HepG2 (cell line): ENCODE data around the gene BPGM. TPM values are rescaled to one million over a fixed set of nuclear protein-coding genes. Genes with fewer than 3 reads are reported as not detected.

Experiments used
- ATAC-seq: fragments of 200-7000 bp; cut with Tn5 transposase; 3 replicates; pipeline ENCODE4 v1.9.1; 2020; ENCODE audit warnings: mild to moderate bottlenecking, moderate library complexity
- BruUV-seq: library from RNA; stranded (reverse); fragments of 400-500 nt; replicated peaks from 2 replicates; lab custom pipeline; 2021; lab: Mats Ljungman, UMichigan
- CTCF ChIA-PET: fragments of 300-600 bp; formaldehyde crosslinking; extraction: SDS; loops from one replicate; lab custom pipeline; 2021; ENCODE audit warnings: low total read pairs, inconsistent platforms, low intra/inter-chr PET ratio; lab: Yijun Ruan, JAX
- POLR2A ChIA-PET: fragments of 350-600 bp; sonication (Branson Sonifier 250); formaldehyde crosslinking; loops from one replicate; lab custom pipeline; 2020; ENCODE audit warnings: antibody characterized with exemption, inconsistent platforms; lab: Yijun Ruan, JAX
- DNase-seq: peaks from one replicate; pipeline ENCODE4 v3.0.0-alpha.2; 2015; ENCODE audit warnings: low spot score
- FAIRE-seq: peaks from 3 replicates; lab custom pipeline; 2011; peaks lifted over from hg19 to GRCh38; lab: Jason Lieb, UNC
- H2AFZ ChIP-seq: one replicate; pipeline ENCODE4 v1.6.1; 2011; ENCODE audit warnings: low read length, inconsistent platforms
- H3K27ac ChIP-seq: fragments of 300-600 bp; 3 replicates; pipeline ENCODE4 v1.8.0; 2011; ENCODE audit warnings: mixed run types, mild to moderate bottlenecking, mixed read lengths, low read length, inconsistent platforms; ENCODE audit not compliant: insufficient read depth; ENCODE audit errors: extremely low read length
- H3K27me3 ChIP-seq, 2 experiments: fragments of 200-600 bp in 1 of 2; 2 replicates in 1 of 2; 3 replicates in 1 of 2; pipeline versions ENCODE4 v1.6.0 to v1.8.0; 2011; ENCODE audit warnings: low read length in 2 of 2, mild to moderate bottlenecking in 2 of 2, moderate library complexity in 2 of 2, inconsistent platforms in 1 of 2; ENCODE audit not compliant: insufficient read depth in 2 of 2, control insufficient read depth in 1 of 2
- H3K36me3 ChIP-seq, 2 experiments: fragments of 200-600 bp in 1 of 2; replicated peaks in 1 of 2; 2 replicates in 1 of 2; 3 replicates in 1 of 2; pipeline versions ENCODE4 v1.5.1 to v1.8.0; 2011; ENCODE audit warnings: low read length in 2 of 2, inconsistent platforms in 1 of 2; ENCODE audit not compliant: insufficient read depth in 2 of 2, control insufficient read depth in 1 of 2
- H3K4me1 ChIP-seq: 2 replicates; pipeline ENCODE4 v1.5.1; 2012; ENCODE audit warnings: low read length, inconsistent platforms; ENCODE audit not compliant: insufficient read depth
- H3K4me2 ChIP-seq: 2 replicates; pipeline ENCODE4 v1.6.0; 2011; ENCODE audit warnings: low read depth, low read length, inconsistent platforms
- H3K4me3 ChIP-seq, 3 experiments: fragments of 200-600 bp in 1 of 3; sonication (generic), shearing (Covaris generic) in 1 of 3; replicated peaks in 1 of 3; 2 replicates each; pipeline ENCODE4 v1.5.1; 2011 to 2016; ENCODE audit warnings: low read length in 3 of 3, inconsistent platforms in 2 of 3, low read depth in 2 of 3, mild to moderate bottlenecking in 2 of 3, control low read depth in 1 of 3, mixed read lengths in 1 of 3; ENCODE audit not compliant: insufficient read depth in 1 of 3
- H3K79me2 ChIP-seq: one replicate; pipeline ENCODE4 v1.6.1; 2011; ENCODE audit warnings: low read length, inconsistent platforms; ENCODE audit not compliant: insufficient read depth
- H3K9ac ChIP-seq: 2 replicates; pipeline ENCODE4 v1.6.0; 2011; ENCODE audit warnings: mild to moderate bottlenecking, low read depth, low read length, inconsistent platforms; ENCODE audit not compliant: insufficient read depth
- H3K9me3 ChIP-seq: 2 replicates; pipeline ENCODE4 v1.5.1; 2012; ENCODE audit warnings: mild to moderate bottlenecking, low read length
- H4K20me1 ChIP-seq: 2 replicates; pipeline ENCODE4 v1.6.0; 2011; ENCODE audit warnings: inconsistent platforms, mild to moderate bottlenecking, low read length, moderate library complexity; ENCODE audit not compliant: insufficient read depth
- ARHGAP35 ChIP-seq: sonication (generic); formaldehyde crosslinking; IDR thresholded peaks from 2 replicates; pipeline ENCODE4 v1.9.0; 2022; ENCODE audit warnings: mild to moderate bottlenecking, inconsistent platforms, moderate library complexity, missing genetic modification reagents, borderline replicate concordance
- GZF1 ChIP-seq: sonication (generic); formaldehyde crosslinking; IDR thresholded peaks from 2 replicates; pipeline ENCODE4 v1.5.1; 2020; ENCODE audit warnings: mild to moderate bottlenecking, missing genetic modification reagents
- KLF6 ChIP-seq: IDR thresholded peaks from 2 replicates; pipeline ENCODE4 v1.8.0; 2016; ENCODE audit warnings: missing biosample characterization, missing genetic modification reagents
- KMT2B ChIP-seq: IDR thresholded peaks from 2 replicates; pipeline ENCODE4 v1.6.1; 2016; ENCODE audit warnings: missing genetic modification reagents, missing compliant biosample characterization
- NFKBIZ ChIP-seq: IDR thresholded peaks from 2 replicates; pipeline ENCODE4 v1.6.1; 2018; ENCODE audit warnings: missing genetic modification reagents, missing compliant biosample characterization
- PITX1 ChIP-seq: sonication (generic); formaldehyde crosslinking; IDR thresholded peaks from 2 replicates; pipeline ENCODE4 v1.5.1; 2020; ENCODE audit warnings: mild to moderate bottlenecking, missing genetic modification reagents
- RBM22 ChIP-seq: fragments of 200-400 bp; formaldehyde crosslinking; optimal IDR thresholded peaks from 2 replicates; pipeline ENCODE3; 2017; ENCODE audit warnings: mild to moderate bottlenecking, low read length, moderate library complexity
- SCMH1 ChIP-seq: sonication (generic); formaldehyde crosslinking; IDR thresholded peaks from 2 replicates; pipeline ENCODE4 v1.9.0; 2021; ENCODE audit warnings: missing genetic modification reagents, mild to moderate bottlenecking, borderline replicate concordance
- ZFP90 ChIP-seq: sonication (generic); formaldehyde crosslinking; IDR thresholded peaks from 2 replicates; pipeline ENCODE4 v1.8.0; 2022; ENCODE audit warnings: missing genetic modification reagents, mild to moderate bottlenecking, inconsistent platforms, borderline replicate concordance
- ZNF205 ChIP-seq: IDR thresholded peaks from 2 replicates; pipeline ENCODE4 v1.6.1; 2018; ENCODE audit warnings: missing biosample characterization, missing genetic modification reagents
- ZNF547 ChIP-seq: sonication (generic); formaldehyde crosslinking; IDR thresholded peaks from 2 replicates; pipeline ENCODE4 v1.5.1; 2020; ENCODE audit warnings: mild to moderate bottlenecking, missing genetic modification reagents
- ZNF558 ChIP-seq: sonication (generic); formaldehyde crosslinking; IDR thresholded peaks from 2 replicates; pipeline ENCODE4 v1.9.0; 2022; ENCODE audit warnings: mild to moderate bottlenecking, missing genetic modification reagents, borderline replicate concordance
- ZNF713 ChIP-seq: sonication (generic); formaldehyde crosslinking; IDR thresholded peaks from 2 replicates; pipeline ENCODE4 v1.4.0; 2020; ENCODE audit warnings: mild to moderate bottlenecking, missing genetic modification reagents
- ZNF816 ChIP-seq: sonication (generic); formaldehyde crosslinking; IDR thresholded peaks from 2 replicates; pipeline ENCODE4 v1.8.0; 2022; ENCODE audit warnings: missing genetic modification reagents, mild to moderate bottlenecking, borderline replicate concordance
- WGBS: methylation state at CpG from one replicate; pipeline ENCODE4 v1.1.6; 2017; ENCODE audit warnings: low lambda C conversion rate; 5-methylcytosine and 5-hydroxymethylcytosine counted together
- in situ Hi-C: cut with HindIII; loops from 2 replicates; pipeline ENCODE4 v1.10.0; 2017; ENCODE audit warnings: low pct_unique_long_range_greater_than_20kb; ENCODE audit not compliant: extremely low pct_ligation_motif_present
- intact Hi-C: fragments of 100-400 bp; cut with micrococcal nuclease; formaldehyde crosslinking; loops from one replicate; pipeline ENCODE4 v1.10.0; 2022; ENCODE audit not compliant: unreplicated experiment
- polyA plus RNA-seq, 8 experiments: library from polyadenylated mRNA; depleted of rRNA in 3 of 8; stranded (reverse) in 7 of 8; unstranded in 1 of 8; fragments of >200 nt; fragmentation: Illumina TruSeq in 4 of 8; extraction: Trizol in 4 of 8; gene quantifications; 2 replicates each; pipeline versions ENCODE4 v1.2.1 to v1.2.3, GENCODE V29; 2011 to 2016; ENCODE audit warnings: low read depth in 4 of 8, missing spikeins in 1 of 8, mixed read lengths in 1 of 8; ENCODE audit not compliant: insufficient read depth in 1 of 8
- total RNA-seq, 5 experiments: library from RNA; depleted of rRNA; stranded (reverse); fragments of >200 nt; fragmentation: Illumina TruSeq; extraction: Trizol; gene quantifications; 2 replicates each; pipeline ENCODE4 v1.2.3, GENCODE V29; 2016; ENCODE audit warnings: low read depth in 1 of 5
- TF ChIP-seq, protein P1 (sequence below): sonication (generic); formaldehyde crosslinking; IDR thresholded peaks from 2 replicates; pipeline ENCODE4 v1.5.1; 2020; ENCODE audit warnings: mild to moderate bottlenecking, missing genetic modification reagents, moderate library complexity
- TF ChIP-seq, protein P2 (sequence below): IDR thresholded peaks from 2 replicates; pipeline ENCODE4 v1.6.1; 2016; ENCODE audit warnings: low read depth, control low read depth
- TF ChIP-seq, protein P3 (sequence below): sonication (generic); formaldehyde crosslinking; IDR thresholded peaks from 2 replicates; pipeline ENCODE4 v1.9.0; 2021; ENCODE audit warnings: missing genetic modification reagents, mild to moderate bottlenecking, borderline replicate concordance

The BPGM gene
- total and polyA plus RNA-seq, 2 of the 13 experiments (the other 11 are each of a cell fraction or from before 2014, with no cell fraction given), result 4.0 to 7.5 TPM

DNA sequence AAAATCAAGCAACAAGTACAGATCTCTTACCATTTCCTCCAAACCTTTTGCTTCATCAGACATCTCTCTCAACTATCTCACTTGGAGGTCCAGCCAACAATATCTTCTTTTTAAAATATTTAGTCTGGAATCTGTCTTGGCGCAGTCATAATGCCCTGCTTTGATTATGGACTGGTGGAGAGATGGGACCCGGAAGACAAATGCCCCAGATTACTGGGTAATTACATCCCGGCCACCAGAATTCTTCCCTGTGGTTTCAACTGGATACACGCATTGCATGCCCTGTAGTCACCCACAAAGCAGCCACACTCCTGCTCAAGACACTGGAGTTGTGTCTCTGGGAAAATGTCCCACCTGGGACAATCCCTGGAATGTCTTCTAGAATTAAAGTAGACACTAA is 65.5 kb downstream of the BPGM start (continued):
- TF ChIP-seq NFKBIZ (CRISPR knock-in tag), result no peak
- no peak for TF ChIP-seq ZNF547 (CRISPR knock-in tag)
- TF ChIP-seq ZNF816 (CRISPR knock-in tag), result no peak
- no peak for TF ChIP-seq KLF6 (CRISPR knock-in tag)
- TF ChIP-seq GZF1, result no peak
- no peak for TF ChIP-seq KMT2B (CRISPR knock-in tag)
- TF ChIP-seq RBM22, result no peak
- no peak for TF ChIP-seq PITX1 (CRISPR knock-in tag)
- TF ChIP-seq ZNF713 (CRISPR knock-in tag), result no peak

DNA sequence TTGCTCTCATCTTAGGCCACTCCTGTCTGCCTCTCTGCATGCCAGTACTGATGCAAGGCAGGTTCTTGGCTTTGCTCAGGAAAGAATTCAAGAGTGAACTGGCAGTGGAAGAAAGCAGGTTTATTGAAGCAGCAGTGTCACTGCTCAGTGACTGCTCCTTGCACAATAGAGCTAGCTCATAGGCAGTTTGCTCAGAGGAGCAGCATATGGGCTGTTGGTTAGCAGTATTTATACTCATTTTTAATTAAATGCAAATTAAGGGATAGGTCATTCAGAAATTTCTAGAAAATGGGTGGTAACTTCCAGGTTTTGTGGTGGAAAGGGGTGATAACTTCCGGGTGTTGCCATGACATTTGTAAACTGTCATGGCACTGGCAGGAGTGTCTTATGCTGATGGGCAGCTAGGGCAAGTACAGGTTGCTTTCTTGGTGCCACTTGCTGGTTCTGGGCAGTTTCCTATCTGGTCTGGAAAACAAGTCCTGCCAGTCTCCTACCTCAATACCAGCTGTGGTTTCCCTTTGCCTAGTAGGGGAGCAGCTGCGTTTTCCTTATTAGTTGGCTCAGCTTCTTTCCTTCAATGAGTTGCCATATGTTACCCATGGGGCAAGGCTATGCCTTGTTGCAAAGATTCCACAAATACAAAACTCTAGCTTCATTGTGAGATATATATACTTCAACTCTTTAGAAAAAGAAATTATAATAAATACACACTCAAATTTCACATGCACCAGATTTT is 68.0 kb downstream of the BPGM start:
- intact Hi-C loops (no loop called here), in situ Hi-C loops (no loop called here)
- CTCF ChIA-PET, result no interaction called here
- 59% methylated on average over 2 of the region's 2 CpGs for whole genome bisulfite sequencing
- Histone ChIP-seq H3K4me2 (no peak overlapping the region), H3K27me3 (peaks cover 0 to 14% of the 10 kb centered on the region in 2 experiments; a peak in 1 of 5 replicates), H3K9ac (no peak overlapping the region), H3K27ac (no peak overlapping the region), H3K9me3 (no peaks in the 10 kb centered on the region), H3K36me3 (no peaks in the 10 kb centered on the region), H3K79me2 (no peaks in the 10 kb centered on the region), H2AFZ (no peak overlapping the region), H4K20me1 (no peaks in the 10 kb centered on the region), H3K4me1 (peaks cover 14% of the 10 kb centered on the region), H3K4me3 (no peak overlapping the region)
- FAIRE-seq, result no peak
- BruUV-seq, result no TSS peak
- no peak for DNase-seq
- no peak for ATAC-seq
- POLR2A ChIA-PET, result no interaction called here
- TF ChIP-seq ARHGAP35 (CRISPR knock-in tag) (no peak), ZNF558 (CRISPR knock-in tag) (no peak), ZFP90 (no peak), ZNF205 (CRISPR knock-in tag) (no peak), SCMH1 (CRISPR knock-in tag) (no peak)
- TF ChIP-seq, protein P1, sequence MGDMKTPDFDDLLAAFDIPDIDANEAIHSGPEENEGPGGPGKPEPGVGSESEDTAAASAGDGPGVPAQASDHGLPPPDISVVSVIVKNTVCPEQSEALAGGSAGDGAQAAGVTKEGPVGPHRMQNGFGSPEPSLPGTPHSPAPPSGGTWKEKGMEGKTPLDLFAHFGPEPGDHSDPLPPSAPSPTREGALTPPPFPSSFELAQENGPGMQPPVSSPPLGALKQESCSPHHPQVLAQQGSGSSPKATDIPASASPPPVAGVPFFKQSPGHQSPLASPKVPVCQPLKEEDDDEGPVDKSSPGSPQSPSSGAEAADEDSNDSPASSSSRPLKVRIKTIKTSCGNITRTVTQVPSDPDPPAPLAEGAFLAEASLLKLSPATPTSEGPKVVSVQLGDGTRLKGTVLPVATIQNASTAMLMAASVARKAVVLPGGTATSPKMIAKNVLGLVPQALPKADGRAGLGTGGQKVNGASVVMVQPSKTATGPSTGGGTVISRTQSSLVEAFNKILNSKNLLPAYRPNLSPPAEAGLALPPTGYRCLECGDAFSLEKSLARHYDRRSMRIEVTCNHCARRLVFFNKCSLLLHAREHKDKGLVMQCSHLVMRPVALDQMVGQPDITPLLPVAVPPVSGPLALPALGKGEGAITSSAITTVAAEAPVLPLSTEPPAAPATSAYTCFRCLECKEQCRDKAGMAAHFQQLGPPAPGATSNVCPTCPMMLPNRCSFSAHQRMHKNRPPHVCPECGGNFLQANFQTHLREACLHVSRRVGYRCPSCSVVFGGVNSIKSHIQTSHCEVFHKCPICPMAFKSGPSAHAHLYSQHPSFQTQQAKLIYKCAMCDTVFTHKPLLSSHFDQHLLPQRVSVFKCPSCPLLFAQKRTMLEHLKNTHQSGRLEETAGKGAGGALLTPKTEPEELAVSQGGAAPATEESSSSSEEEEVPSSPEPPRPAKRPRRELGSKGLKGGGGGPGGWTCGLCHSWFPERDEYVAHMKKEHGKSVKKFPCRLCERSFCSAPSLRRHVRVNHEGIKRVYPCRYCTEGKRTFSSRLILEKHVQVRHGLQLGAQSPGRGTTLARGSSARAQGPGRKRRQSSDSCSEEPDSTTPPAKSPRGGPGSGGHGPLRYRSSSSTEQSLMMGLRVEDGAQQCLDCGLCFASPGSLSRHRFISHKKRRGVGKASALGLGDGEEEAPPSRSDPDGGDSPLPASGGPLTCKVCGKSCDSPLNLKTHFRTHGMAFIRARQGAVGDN (CRISPR knock-in tag), result no peak
- TF ChIP-seq, protein P2, sequence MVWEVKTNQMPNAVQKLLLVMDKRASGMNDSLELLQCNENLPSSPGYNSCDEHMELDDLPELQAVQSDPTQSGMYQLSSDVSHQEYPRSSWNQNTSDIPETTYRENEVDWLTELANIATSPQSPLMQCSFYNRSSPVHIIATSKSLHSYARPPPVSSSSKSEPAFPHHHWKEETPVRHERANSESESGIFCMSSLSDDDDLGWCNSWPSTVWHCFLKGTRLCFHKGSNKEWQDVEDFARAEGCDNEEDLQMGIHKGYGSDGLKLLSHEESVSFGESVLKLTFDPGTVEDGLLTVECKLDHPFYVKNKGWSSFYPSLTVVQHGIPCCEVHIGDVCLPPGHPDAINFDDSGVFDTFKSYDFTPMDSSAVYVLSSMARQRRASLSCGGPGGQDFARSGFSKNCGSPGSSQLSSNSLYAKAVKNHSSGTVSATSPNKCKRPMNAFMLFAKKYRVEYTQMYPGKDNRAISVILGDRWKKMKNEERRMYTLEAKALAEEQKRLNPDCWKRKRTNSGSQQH, result no peak
- TF ChIP-seq, protein P3, sequence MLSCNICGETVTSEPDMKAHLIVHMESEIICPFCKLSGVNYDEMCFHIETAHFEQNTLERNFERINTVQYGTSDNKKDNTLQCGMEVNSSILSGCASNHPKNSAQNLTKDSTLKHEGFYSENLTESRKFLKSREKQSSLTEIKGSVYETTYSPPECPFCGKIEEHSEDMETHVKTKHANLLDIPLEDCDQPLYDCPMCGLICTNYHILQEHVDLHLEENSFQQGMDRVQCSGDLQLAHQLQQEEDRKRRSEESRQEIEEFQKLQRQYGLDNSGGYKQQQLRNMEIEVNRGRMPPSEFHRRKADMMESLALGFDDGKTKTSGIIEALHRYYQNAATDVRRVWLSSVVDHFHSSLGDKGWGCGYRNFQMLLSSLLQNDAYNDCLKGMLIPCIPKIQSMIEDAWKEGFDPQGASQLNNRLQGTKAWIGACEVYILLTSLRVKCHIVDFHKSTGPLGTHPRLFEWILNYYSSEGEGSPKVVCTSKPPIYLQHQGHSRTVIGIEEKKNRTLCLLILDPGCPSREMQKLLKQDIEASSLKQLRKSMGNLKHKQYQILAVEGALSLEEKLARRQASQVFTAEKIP (CRISPR knock-in tag), result no peak
